GM21360 (cell line): ENCODE results near the gene ILF2.
"Not testable (repeated sequence)": the region's sequence is repeated elsewhere in the genome, so short reads cannot be mapped to it uniquely, and the experiment has no call there.

Experiments
- ATAC-seq: cut with Tn5 transposase; IDR thresholded peaks from one replicate; pipeline ENCODE4 v1.9.1; 2021; ENCODE audit warnings: mild to moderate bottlenecking, moderate library complexity; ENCODE audit not compliant: unreplicated experiment

Gene ILF2

GRCh38 chr1:153649863-153650235 lies 20.9 kb downstream of the ILF2 start:
- no peak for ATAC-seq

DNA sequence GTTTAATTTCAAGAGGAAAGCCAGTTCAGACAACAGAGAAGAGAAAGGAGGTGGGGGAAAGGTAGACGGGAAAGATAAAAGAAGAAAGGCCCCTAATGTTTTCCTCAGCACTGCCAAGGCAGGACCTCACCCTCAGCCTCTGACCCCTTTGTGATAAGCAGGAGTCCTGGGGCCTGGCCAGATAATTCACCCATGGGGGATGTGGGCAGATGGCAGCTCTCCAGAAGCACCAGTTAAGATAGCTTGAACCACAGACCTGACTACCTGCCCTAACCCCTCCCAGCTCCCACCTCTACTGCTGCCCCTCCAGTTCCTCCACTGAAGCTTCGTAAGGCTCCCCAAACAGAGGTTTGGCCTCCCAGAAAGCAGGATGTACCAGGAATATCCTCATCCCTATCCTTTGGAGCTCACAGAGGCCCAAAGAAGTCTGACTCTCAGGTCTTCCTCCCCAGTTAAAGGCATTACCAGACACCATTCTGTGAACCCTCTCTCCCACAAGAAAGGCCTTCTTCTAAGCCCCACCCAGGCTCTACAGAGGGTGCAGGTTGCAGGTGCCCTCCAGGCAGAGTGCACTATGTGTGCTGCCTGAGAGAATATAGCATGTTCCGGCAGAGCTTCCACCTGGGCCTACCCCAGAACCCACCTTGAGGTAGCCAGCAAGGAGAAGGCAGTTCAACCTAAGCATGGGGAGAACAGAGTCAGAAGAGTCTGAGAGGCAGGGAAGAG lies 21.5 kb downstream of the ILF2 start:
- ATAC-seq: no peak

- ATAC-seq: no peak
These were observed 22.7 kb downstream of the ILF2 start for GRCh38 chr1:153648000-153648643.

- no peak for ATAC-seq
These were observed 23.5 kb downstream of the ILF2 start for GRCh38 chr1:153647346-153647714.

GRCh38 chr1:153646672-153647345 lies 24.0 kb downstream of the ILF2 start:
- ATAC-seq: no peak

GRCh38 chr1:153643816-153644215 lies 27.0 kb downstream of the ILF2 start:
- ATAC-seq: no peak

DNA sequence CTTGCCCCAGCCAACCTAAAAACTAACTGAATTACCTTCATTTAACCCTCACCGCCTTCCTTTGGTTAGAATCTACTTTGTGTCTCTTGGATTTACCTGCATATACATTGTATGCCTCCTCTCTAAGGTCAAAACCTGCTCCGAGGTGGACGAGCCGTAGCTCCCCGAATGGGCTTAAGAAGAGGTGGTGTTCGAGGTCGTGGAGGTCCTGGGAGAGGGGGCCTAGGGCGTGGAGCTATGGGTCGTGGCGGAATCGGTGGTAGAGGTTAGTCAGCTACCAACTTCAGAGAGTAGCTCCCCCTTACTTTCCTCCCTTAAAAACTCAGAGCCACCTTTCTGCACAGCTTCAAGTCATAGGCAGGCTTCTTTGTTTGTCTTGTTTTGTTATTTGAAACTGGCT lies 27.7 kb downstream of the ILF2 start:
- no peak for ATAC-seq

- ATAC-seq: no peak
These were observed 28.6 kb downstream of the ILF2 start for GRCh38 chr1:153642161-153642560.

DNA sequence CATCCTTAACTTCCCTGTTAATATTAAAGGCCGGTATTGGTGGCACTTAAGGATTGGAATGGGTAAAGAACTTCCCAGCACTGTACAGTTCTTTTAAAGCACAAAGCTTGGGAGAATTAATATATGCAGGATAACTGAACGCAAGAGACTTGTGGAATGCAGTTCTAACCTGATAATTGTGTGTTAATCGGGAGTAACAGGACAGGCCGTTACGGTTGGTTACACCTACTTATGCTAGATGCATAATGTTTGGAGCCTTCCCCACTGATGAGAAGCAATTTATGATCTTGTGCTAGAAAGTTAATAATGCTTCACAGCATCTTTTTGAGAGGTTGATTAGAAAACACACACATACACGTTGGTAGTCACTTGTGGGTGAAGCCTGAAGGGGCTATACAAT lies 29.9 kb downstream of the ILF2 start:
- no peak for ATAC-seq

DNA sequence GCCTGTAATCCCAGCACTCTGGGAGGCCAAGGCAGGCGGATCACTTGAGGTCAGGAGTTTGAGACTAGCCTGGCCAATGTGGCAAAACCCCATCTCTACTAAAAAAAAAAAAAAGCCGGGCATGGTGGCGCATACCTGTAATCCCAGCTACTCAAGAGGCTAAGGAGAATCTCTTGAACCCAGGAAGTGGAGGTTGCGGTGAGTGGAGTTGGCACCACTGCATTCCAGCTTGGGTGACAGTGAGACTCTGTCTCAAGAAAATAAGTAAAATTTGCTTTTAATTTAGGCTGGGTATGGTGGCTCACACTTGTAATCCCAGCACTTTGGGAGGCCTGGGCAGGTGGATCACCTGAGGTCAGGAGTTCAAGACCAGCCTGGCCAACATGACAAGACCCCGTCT lies 30.6 kb downstream of the ILF2 start:
- ATAC-seq: not testable (repeated sequence)

DNA sequence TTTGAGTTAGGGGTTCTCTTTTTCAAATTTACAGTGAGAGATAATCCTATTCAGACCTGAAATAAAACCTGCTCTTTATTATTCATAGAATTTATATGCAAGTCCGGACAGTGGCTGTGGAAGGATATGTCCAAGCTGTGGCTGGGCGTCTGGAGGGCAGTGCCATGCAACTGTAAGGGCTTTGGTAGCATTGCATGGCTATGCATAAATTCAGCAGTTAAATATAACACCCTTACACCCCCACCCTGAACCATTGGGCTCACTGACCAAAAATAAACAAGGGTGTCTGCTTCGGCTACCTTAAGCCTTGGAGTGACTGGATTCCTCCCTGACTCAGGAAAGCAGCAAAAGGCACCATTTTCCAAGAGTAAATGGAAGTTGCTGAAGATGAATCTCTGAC lies 31.5 kb downstream of the ILF2 start:
- no peak for ATAC-seq

GRCh38 chr1:153638261-153638660 lies 32.5 kb downstream of the ILF2 start:
- no peak for ATAC-seq

- no peak for ATAC-seq
These were observed 34.5 kb downstream of the ILF2 start for GRCh38 chr1:153636312-153636711.

- ATAC-seq: no peak
These were observed 34.9 kb downstream of the ILF2 start for GRCh38 chr1:153635872-153636271.

GRCh38 chr1:153633754-153634665 lies 36.8 kb downstream of the ILF2 start, which contains the start of gene CHTOP:
Gene CHTOP (plus strand): TSS chr1:153634066. CDS start chr1:153636589, 2,523 bp downstream.
- ATAC-seq: peak; percentile 78

DNA sequence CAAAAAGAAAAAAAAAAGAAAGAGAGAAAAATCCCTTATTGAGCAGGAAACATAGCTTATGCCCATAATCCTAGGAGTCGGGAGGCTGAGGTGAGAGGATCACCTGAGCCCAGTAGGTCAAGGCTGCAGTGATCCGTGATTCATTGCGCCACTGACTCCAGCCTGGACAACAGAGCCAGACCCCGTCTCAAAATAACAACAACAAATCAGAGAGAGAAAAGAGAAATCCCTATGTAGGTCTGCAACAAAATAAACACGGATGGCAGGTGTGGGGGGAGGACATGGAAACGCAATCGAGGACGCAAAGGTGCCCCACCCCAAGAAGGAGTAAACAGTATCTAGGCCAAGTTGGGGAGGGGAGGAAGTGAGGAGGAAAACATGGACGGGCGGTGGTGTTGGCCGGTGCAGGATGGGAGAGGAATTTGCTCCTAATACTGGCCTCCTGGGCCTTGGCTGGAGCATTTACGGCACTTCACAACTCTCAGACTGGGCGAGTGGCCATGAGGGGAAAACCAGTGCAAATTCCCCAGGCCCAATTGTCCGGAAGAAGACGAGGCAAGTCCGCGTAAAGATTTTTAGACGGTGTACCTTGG lies 37.5 kb downstream of the ILF2 start:
- no peak for ATAC-seq

DNA sequence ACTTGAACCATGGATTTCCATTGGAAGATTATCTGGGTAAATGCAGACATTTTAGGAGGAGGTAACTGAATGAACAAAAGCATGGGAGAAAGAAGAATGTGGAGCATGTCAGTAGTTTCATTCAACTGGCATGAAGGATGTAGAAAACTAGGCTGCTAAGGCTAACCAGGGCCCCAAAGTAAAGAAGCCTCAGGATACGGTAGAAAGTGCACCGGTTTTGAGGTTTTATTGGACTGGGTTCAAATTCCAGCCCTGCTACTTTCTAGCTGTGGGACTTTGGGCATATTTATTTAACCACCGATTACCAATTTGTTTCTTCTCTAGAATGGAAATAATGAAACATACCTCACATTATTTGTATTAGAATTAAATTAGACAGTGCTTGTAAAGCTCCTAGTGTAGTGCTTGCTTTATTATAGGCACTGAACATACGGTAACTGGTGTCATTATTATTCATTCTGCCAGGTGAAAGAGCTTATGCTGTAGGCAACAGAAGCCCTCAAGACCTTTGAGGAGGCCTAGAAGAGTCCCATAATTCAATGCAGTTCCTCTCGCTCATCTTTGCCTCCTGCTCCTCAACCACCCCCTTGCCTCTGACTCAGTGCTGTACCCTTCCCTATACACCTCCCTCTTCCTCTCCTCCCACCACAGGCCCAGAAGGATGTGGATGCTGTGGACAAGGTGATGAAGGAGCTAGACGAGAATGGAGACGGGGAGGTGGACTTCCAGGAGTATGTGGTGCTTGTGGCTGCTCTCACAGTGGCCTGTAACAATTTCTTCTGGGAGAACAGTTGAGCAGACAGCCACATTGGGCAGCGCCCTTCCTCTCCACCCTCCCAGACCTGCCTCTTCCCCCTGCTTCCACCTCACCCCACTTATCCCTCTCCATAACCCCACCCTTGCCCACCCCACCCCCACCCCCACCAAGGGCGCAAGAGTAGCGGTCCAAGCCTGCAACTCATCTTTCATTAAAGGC lies 39.5 kb downstream of the ILF2 start:
- no peak for ATAC-seq

- no peak for ATAC-seq
These were observed 40.4 kb downstream of the ILF2 start for GRCh38 chr1:153630384-153630783.

DNA sequence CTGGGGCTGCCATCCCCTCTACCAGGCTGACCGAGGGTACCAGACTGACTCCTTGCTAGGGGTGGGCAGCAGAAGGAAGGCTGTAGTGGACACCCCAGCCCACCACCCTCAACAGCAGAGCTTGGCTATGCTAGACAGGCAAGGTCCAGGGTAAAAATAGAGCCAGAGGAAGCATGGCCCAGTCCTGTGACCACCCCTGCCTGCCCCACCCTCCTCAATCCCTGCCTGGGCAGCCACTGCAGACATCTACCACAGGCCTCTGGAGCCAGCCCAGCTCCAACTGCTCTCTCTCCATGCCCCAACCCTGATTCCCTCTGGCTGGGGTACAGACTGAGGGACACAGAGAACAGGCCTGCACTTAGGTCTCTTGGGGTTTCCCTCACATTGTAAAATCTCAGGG lies 40.8 kb downstream of the ILF2 start:
- no peak for ATAC-seq

DNA sequence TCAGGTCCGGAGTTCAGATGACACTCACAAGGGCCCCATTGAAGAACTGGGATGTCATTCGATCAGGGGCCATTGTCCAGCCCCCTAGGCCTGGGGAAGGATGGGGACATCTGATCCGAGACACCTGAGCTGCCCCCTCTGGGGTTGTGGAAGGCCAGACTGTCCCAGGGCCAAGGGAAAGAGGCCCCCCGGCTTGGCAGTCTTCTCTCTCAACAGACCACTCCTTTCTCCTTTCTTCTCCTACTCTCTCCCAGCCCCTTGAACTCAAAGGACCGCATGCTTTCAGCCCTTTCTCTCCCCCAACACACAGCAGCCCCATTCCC lies 41.5 kb downstream of the ILF2 start:
- no peak for ATAC-seq
